Bronchial epithelial cell (primary cell): Measurements from ENCODE around the gene RTN4R. TPM values are rescaled to one million over a fixed set of nuclear protein-coding genes. Genes with fewer than 3 reads are reported as not detected.
"Not testable (repeated sequence)": the region's sequence is repeated elsewhere in the genome, so short reads cannot be mapped to it uniquely, and the experiment has no call there.

Experiments
- DNase-seq: peaks from one replicate; pipeline ENCODE4 v3.0.0-alpha.2; 2010; ENCODE audit warnings: low read depth
- FAIRE-seq: peaks from 2 replicates; lab custom pipeline; 2011; peaks lifted over from hg19 to GRCh38; lab: Jason Lieb, UNC
- H3K27me3 ChIP-seq: 2 replicates; pipeline ENCODE4 v1.5.1; 2011; ENCODE audit warnings: low read length; ENCODE audit not compliant: control insufficient read depth, insufficient read depth
- H3K36me3 ChIP-seq: 2 replicates; pipeline ENCODE4 v1.5.1; 2011; ENCODE audit warnings: low read length; ENCODE audit not compliant: control insufficient read depth, insufficient read depth
- H3K4me3 ChIP-seq: 2 replicates; pipeline ENCODE4 v1.5.1; 2011; ENCODE audit warnings: mild to moderate bottlenecking, low read depth, low read length, control low read depth
- total RNA-seq: library from RNA; depleted of rRNA; stranded (reverse); fragments of >200 nt; gene quantifications from 2 replicates; pipeline ENCODE4 v1.2.1, GENCODE V29; 2014
- TF ChIP-seq, protein P1 (sequence below): IDR thresholded peaks from 2 replicates; pipeline ENCODE4 v1.5.1; 2011; ENCODE audit warnings: mild to moderate bottlenecking, moderate library complexity, low read length, control low read depth, inconsistent platforms; ENCODE audit not compliant: insufficient read depth, severe bottlenecking

RTN4R gene
- total RNA-seq, 1 donor from 2014 or later: 2.6 TPM

DNA sequence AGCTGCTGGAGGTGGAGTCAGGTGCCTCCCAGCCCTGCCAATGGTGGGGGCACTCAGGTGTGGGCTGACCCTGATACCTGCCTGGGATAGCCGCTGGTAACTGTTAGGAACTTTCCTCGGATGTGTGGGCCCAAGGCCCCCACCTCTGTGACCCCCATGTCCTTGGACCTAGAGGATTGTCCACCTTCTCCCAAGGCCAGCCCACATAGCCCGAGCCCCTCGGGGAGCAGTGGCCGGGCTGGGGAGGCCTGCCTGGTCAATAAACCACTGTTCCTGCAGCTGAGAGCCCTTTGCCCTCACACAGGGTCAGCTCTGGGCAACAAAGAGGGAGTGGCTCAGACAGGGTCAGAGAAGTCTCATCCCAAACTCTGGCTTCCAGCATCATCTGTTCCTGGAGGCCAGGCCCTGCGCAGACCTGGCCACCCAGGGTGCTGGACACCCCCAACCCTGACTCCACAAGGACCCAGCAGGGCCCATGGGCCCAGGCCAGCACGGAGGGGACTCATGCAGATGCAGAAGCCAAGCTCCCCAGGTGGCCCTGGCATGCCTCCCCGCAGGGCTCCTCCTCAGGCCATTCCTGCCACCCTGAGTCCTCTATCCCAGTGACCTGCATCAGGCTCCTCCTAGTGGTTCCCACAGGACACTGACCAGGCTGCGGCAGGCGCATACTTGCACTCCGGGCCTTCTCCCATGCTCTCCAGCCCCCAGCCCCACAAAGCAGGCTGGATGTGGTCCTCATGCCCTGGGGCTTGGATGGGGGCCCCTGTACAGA, 45.4 kb upstream of the RTN4R start:
- not testable (repeated sequence) for H3K4me3 ChIP-seq, H3K27me3 ChIP-seq, DNase-seq, H3K36me3 ChIP-seq
- peak; percentile 96 for FAIRE-seq

DNA sequence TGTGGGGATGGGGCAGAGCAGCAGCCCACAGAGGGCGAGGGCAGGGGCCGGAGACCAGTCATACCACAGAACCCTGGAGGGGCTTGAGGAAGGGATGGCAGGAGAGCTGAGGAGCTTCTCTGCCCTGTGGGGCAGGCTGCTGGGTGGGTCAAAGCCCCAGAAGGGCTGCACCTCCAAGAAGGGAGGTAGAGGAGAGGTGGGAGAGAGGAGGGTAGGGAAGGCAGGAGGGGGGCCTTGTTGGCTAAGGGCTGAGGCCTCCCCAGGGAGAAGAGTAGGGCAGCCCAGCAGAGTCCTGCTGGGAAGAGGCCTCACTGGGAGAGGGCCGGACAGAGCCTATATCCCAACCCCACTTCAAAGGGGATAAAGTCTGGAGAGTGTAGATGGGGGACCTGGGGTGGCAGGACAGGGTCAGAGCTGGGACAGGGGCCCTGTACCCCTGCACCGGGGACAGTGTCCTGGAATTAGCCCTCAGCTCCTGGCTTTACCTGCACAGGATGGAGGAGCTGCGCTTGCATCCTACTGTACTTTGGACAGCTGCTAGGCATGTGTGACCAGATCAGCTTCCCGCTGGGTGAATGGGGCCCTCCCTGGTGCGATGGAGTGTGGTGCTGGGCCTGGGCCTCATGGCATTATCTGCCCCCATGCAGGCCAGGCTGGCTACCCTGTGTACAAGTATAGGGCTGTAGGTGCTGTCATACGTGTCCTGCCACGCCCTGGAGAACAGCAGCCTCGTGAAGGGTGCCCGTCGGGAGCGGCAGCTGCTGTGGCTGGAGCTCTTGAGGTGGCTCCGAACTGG, 44.5 kb upstream of the RTN4R start:
- FAIRE-seq (no peak), DNase-seq (no peak)
- Histone ChIP-seq H3K4me3 (no peak overlapping the region), H3K36me3 (peaks cover 2% of the 10 kb centered on the region), H3K27me3 (no peaks in the 10 kb centered on the region)
- TF ChIP-seq, protein P1, sequence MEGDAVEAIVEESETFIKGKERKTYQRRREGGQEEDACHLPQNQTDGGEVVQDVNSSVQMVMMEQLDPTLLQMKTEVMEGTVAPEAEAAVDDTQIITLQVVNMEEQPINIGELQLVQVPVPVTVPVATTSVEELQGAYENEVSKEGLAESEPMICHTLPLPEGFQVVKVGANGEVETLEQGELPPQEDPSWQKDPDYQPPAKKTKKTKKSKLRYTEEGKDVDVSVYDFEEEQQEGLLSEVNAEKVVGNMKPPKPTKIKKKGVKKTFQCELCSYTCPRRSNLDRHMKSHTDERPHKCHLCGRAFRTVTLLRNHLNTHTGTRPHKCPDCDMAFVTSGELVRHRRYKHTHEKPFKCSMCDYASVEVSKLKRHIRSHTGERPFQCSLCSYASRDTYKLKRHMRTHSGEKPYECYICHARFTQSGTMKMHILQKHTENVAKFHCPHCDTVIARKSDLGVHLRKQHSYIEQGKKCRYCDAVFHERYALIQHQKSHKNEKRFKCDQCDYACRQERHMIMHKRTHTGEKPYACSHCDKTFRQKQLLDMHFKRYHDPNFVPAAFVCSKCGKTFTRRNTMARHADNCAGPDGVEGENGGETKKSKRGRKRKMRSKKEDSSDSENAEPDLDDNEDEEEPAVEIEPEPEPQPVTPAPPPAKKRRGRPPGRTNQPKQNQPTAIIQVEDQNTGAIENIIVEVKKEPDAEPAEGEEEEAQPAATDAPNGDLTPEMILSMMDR: no peak

DNA sequence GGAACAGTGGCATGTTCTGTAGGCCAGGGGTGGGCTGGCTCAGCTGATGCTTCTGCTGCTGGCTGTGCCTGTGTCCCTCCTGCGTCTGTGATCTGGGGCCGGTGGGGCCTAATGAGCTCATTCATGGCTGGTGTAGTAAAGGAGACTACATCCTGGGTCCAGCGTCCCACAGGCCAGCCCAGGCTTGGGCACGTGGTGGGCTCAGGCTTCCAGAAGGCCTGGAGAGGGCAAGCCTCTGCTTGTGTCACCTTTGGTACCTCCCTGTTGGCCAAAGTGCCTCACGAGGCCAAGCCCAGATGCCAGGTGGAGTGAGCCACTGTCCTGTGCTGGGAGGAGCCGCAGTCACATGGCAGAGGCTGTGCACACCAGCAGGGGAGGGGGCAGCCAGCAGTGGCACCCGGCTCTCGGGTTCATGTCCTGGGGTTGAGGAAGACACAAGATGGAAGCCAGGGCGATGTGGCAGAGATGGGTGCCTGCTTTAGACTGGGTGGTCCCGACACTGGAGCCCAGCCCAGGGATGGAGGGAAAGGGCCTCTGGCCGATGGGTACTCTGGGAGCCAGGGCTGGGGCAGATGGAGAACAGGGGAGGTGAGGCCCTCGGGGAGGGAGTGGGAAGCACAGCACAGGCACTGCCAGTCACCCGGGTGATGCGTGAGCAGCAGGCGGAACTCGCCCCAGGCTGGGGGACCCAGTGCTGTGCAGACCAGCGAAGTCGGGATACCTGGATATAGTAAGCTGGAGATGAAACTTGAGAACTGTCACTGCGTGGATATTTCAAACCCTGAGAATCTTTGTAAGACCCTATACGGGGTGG, 43.3 kb upstream of the RTN4R start:
- FAIRE-seq, H3K36me3 ChIP-seq, H3K27me3 ChIP-seq, DNase-seq, H3K4me3 ChIP-seq: not testable (repeated sequence)

DNA sequence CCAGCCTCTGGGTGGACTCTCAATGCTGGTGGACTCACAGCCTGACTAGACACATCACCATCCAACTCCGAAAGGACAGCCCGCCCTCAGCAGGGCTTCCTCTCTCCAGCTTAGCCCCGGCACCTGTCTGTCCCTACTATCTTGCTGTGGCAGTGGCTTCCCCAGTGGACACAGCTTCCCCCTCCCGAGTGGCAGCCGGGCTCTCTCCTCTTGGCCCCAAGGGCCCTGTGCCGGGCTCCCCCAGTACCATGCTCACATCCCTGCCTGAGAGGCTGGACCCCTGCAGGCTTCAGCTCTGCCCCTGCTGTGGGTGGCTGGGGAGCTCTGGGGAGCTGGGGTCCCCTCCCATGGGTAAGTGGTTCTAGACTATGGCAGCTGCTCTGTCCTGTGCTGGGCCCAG, 42.7 kb upstream of the RTN4R start:
- FAIRE-seq: peak; percentile 68
- not testable (repeated sequence) for DNase-seq, H3K27me3 ChIP-seq, H3K36me3 ChIP-seq, H3K4me3 ChIP-seq

DNA sequence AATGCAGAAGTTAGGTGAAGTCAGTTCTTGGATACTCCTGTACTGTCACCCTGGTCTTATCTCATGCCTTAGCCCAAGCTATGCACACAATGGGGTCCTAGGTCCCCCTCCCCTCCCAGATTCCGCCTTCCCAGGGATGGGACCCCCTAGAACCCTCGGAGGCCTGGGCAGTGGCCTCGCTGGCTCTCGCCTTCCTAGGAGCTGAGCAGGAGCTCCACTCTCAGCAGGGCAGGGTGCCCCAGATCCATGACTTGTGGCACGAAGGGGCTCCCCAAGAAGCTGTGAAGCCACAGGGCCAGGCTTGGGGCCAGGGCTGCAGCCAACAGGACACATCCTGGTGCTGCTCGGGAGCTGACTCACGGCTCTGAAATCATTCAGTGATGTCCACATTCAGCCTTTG, 42.1 kb upstream of the RTN4R start:
- not testable (repeated sequence) for H3K4me3 ChIP-seq, H3K36me3 ChIP-seq, DNase-seq, H3K27me3 ChIP-seq, FAIRE-seq

DNA sequence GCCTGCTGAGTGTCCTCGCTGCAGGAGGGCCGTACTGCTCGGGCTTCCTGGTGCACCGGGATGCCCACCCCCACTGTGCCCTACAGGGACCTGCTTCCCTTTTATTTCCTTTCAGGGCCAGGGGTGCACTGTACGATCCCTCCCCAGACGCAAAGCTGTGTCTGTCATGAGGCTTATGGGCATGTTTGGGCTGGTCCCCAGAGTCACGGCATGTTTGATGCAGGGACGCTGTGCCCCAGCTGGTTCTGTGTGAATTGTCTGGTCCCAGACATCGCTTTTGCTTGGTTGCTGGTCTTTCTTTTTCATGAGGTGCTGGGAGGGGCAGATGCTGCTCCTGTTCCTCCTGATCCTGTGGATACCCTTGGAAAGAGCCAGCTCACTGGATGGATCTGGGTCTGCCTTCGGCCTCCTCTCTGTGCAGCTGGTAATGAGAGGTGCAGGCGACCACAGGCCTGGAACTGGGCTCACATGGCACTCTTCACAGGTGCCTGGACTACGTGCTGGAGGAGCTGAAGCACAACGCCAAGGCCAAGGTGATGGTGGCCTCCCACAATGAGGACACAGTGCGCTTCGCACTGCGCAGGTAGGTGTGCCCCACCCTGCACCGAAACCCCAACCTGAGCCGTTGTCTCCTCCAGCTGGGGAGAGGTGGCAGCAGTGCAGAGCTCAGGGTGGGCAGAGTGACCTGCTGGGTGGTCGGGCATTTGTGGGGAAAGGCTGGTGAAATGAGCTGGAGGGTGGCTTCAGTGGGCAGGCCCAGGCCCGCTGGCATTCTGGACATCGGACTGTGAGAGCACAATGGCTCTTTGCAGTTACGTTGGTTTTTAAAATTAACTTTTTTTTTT, 40.9 kb upstream of the RTN4R start:
- FAIRE-seq, H3K4me3 ChIP-seq, H3K36me3 ChIP-seq, H3K27me3 ChIP-seq: not testable (repeated sequence)
- peak; percentile 56 for DNase-seq

DNA sequence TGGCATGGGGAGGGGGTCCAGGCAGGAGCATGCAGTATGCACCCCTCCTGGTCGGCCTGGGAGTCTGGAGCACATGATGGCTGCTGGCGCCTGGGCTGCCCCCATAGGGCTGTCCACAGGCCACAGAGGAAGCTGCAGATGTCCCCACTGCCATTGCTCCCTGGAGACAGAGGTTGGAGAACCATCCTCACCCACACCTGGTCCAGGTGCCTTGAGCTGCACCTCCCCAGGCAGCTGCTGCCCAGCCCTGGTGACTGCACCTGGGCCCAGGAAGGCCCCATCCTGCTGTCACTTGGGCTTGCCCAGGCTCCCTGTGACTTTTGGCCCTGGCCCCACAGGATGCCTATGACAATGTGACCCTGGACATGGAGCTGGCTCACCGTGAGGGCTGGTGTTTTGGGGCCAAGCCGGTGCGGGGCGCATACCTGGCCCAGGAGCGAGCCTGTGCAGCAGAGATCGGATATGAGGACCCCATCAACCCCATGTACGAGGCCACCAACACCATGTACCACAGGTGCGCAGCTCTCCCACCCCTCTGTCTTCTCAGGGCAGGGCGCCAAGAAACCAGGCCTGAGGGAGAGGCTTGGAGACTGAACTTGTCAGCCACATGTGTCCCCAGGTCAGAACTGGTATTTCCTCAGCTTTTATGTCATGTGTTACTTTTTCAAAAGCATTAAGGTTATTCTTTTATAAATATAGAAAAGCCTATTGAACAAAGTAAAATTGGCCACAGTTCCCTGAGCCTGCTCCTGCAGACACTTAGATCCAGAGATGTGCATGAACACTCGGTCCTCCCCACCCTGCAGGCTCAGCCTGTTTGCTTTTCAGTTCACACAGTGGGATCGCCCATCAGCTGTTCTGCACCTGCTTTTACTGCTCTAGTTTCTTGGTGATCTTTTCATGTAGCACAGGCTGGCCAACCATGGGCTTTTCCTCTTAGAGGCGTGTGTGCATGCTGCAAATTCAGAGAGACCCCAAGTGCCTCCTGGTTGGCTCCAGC, 39.6 kb upstream of the RTN4R start:
- not testable (repeated sequence) for DNase-seq
- peak; percentile 99 for FAIRE-seq

DNA sequence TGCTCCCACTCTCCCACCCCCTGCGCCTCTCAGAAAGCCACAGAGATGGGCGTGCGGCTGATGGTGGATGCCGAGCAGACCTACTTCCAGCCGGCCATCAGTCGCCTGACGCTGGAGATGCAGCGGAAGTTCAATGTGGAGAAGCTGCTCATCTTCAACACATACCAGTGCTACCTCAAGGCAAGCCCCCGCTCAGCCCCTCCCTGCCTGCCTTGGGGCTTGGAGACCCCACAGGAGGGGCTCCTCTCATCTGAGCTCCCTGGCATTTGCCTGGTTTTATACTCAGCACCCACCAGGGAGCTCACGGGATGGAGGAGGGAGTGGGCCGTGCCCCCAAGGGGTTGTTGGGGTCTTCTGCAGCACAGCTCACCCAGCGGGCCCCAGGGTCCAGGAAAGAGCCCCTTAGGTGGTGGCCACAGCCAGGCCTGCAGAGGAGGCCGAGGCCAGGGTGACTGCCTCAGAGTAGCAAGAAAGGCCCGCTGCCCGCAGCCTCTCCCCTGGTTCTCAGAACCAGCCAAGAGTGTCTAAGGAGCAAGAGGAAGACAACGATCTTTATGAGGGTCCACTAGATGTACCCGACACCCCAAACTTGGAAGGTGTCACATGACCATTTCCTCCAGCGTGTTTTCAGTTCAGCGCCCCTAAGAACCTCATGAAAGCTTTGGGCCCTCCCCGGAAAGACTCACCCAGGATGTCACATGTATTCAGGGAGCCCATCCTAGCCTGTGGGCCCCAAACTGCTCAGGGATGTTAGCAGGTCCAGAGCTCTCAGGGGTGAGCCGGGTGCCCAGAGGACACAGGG, 38.7 kb upstream of the RTN4R start:
- peak; percentile 91 for FAIRE-seq
- H3K4me3 ChIP-seq, H3K27me3 ChIP-seq, H3K36me3 ChIP-seq, DNase-seq: not testable (repeated sequence)

More for the DNA sequence above, 39.6 kb upstream of the RTN4R start:
- H3K27me3 ChIP-seq, H3K4me3 ChIP-seq, H3K36me3 ChIP-seq: not testable (repeated sequence)
